IMR-90 (cell line): ENCODE measurements around the gene CD82. TPM values are rescaled to one million over a fixed set of nuclear protein-coding genes. Genes with fewer than 3 reads are reported as not detected.

Experiments
- ATAC-seq: fragments of 200-7000 bp; cut with Tn5 transposase; 2 replicates; pipeline ENCODE4 v1.9.1; 2020; ENCODE audit warnings: low read depth, mild to moderate bottlenecking, moderate library complexity
- BruUV-seq: library from RNA; stranded (reverse); fragments of 400-500 nt; replicated peaks from 2 replicates; lab custom pipeline; 2021; lab: Mats Ljungman, UMichigan
- CTCF ChIA-PET: fragments of 300-600 bp; formaldehyde crosslinking; extraction: SDS; loops from one replicate; lab custom pipeline; 2021; ENCODE audit warnings: antibody characterized with exemption; lab: Yijun Ruan, JAX
- POLR2A ChIA-PET: fragments of 300-600 bp; sonication (Branson Sonifier 250); formaldehyde crosslinking; loops from one replicate; lab custom pipeline; 2022; ENCODE audit warnings: antibody characterized with exemption; ENCODE audit not compliant: unreplicated experiment; lab: Charles Lee
- DNase-seq: peaks from one replicate; pipeline ENCODE4 v3.0.0; 2013
- H2AFZ ChIP-seq: replicated peaks from 2 replicates; pipeline ENCODE3; 2013; ENCODE audit warnings: low read length, mild to moderate bottlenecking; ENCODE audit not compliant: poor library complexity
- H2AK5ac ChIP-seq: 2 replicates; pipeline ENCODE4 v1.6.1; 2013; ENCODE audit warnings: low read depth, low read length, inconsistent platforms
- H2AK9ac ChIP-seq: replicated peaks from 2 replicates; pipeline ENCODE3; 2013; ENCODE audit warnings: mild to moderate bottlenecking, low read depth, low read length, moderate library complexity; ENCODE audit not compliant: poor library complexity
- H2BK120ac ChIP-seq: 2 replicates; pipeline ENCODE4 v1.6.1; 2013; ENCODE audit warnings: low read depth, low read length, inconsistent platforms
- H2BK15ac ChIP-seq: 3 replicates; pipeline ENCODE4 v1.6.1; 2013; ENCODE audit warnings: low read depth, low read length, inconsistent platforms
- H2BK20ac ChIP-seq: 2 replicates; pipeline ENCODE4 v1.6.1; 2013; ENCODE audit warnings: low read depth, mild to moderate bottlenecking, inconsistent platforms, low read length, moderate library complexity
- H2BK5ac ChIP-seq: 2 replicates; pipeline ENCODE4 v1.6.1; 2013; ENCODE audit warnings: mild to moderate bottlenecking, low read depth, low read length, inconsistent platforms; ENCODE audit not compliant: poor library complexity, severe bottlenecking
- H3K14ac ChIP-seq: replicated peaks from 2 replicates; pipeline ENCODE4 v1.6.1; 2013; ENCODE audit warnings: low read depth, low read length, inconsistent platforms
- H3K18ac ChIP-seq: 2 replicates; pipeline ENCODE4 v1.6.1; 2013; ENCODE audit warnings: low read depth, low read length, control low read depth
- H3K23ac ChIP-seq: 2 replicates; pipeline ENCODE4 v1.6.1; 2013; ENCODE audit warnings: low read depth, low read length, inconsistent platforms
- H3K27ac ChIP-seq: 2 replicates; pipeline ENCODE4 v1.5.1; 2013; ENCODE audit warnings: mild to moderate bottlenecking, control low read depth, low read length; ENCODE audit not compliant: insufficient read depth
- H3K27me3 ChIP-seq: 2 replicates; pipeline ENCODE4 v1.6.1; 2013; ENCODE audit warnings: low read length; ENCODE audit not compliant: control insufficient read depth, insufficient read depth
- H3K36me3 ChIP-seq: 2 replicates; pipeline ENCODE4 v1.6.1; 2013; ENCODE audit warnings: low read length, mixed read lengths; ENCODE audit not compliant: control insufficient read depth, insufficient read depth
- H3K4ac ChIP-seq: 2 replicates; pipeline ENCODE4 v1.6.1; 2013; ENCODE audit warnings: low read depth, low read length, inconsistent platforms
- H3K4me1 ChIP-seq: 2 replicates; pipeline ENCODE4 v1.6.1; 2013; ENCODE audit warnings: low read length, mixed read lengths; ENCODE audit not compliant: control insufficient read depth, insufficient read depth
- H3K4me2 ChIP-seq: 2 replicates; pipeline ENCODE4 v1.6.1; 2013; ENCODE audit warnings: low read depth, mild to moderate bottlenecking, control low read depth, low read length, moderate library complexity
- H3K4me3 ChIP-seq: 2 replicates; pipeline ENCODE4 v1.5.1; 2013; ENCODE audit warnings: low read depth, mild to moderate bottlenecking, control low read depth, low read length, moderate library complexity; ENCODE audit not compliant: insufficient read depth
- H3K56ac ChIP-seq: 2 replicates; pipeline ENCODE4 v1.6.1; 2013; ENCODE audit warnings: low read length, inconsistent platforms; ENCODE audit not compliant: insufficient read depth; ENCODE audit errors: extremely low read depth
- H3K79me1 ChIP-seq, 2 experiments: 2 replicates each; pipeline ENCODE4 v1.6.1; 2013; ENCODE audit warnings: low read length in 2 of 2, inconsistent platforms in 1 of 2, low read depth in 1 of 2
- H3K9ac ChIP-seq: 2 replicates; pipeline ENCODE4 v1.6.1; 2013; ENCODE audit warnings: low read depth, low read length, control low read depth
- H3K9me1 ChIP-seq: 2 replicates; pipeline ENCODE4 v1.6.1; 2013; ENCODE audit warnings: low read length, inconsistent platforms; ENCODE audit not compliant: insufficient read depth
- H3K9me3 ChIP-seq: 2 replicates; pipeline ENCODE4 v1.6.1; 2013; ENCODE audit warnings: low read length; ENCODE audit not compliant: control insufficient read depth, insufficient read depth
- H4K20me1 ChIP-seq: 2 replicates; pipeline ENCODE4 v1.6.1; 2013; ENCODE audit warnings: low read length, inconsistent platforms; ENCODE audit not compliant: insufficient read depth
- H4K5ac ChIP-seq: 2 replicates; pipeline ENCODE4 v1.6.1; 2013; ENCODE audit warnings: mild to moderate bottlenecking, low read depth, low read length, control low read depth
- H4K8ac ChIP-seq, 2 experiments: 2 replicates each; pipeline ENCODE4 v1.6.1; 2013; ENCODE audit warnings: low read depth in 2 of 2, low read length in 2 of 2, control low read depth in 1 of 2, inconsistent platforms in 1 of 2
- H4K91ac ChIP-seq: 2 replicates; pipeline ENCODE4 v1.6.1; 2013; ENCODE audit warnings: low read depth, low read length, inconsistent platforms; ENCODE audit not compliant: insufficient read depth
- BHLHE40 ChIP-seq: fragments of 150-350 bp; IDR thresholded peaks from 2 replicates; pipeline ENCODE4 v1.6.1; 2016; ENCODE audit warnings: mild to moderate bottlenecking, low read depth, low read length
- CEBPB ChIP-seq: IDR thresholded peaks from 2 replicates; pipeline ENCODE4 v1.6.1; 2012; ENCODE audit warnings: low read depth, low read length, improper control_type of control experiment
- CHD1 ChIP-seq: IDR thresholded peaks from 2 replicates; pipeline ENCODE4 v1.6.1; 2012; ENCODE audit warnings: low read depth, low read length, improper control_type of control experiment
- FOS ChIP-seq: fragments of 150-350 bp; IDR thresholded peaks from 2 replicates; pipeline ENCODE4 v1.6.1; 2016; ENCODE audit warnings: low read depth, low read length
- MAFK ChIP-seq: IDR thresholded peaks from 2 replicates; pipeline ENCODE4 v1.6.1; 2012; ENCODE audit warnings: low read depth, low read length, improper control_type of control experiment
- MAZ ChIP-seq: IDR thresholded peaks from 2 replicates; pipeline ENCODE4 v1.6.1; 2012; ENCODE audit warnings: low read depth, mild to moderate bottlenecking, low read length, improper control_type of control experiment, moderate library complexity, borderline replicate concordance
- MXI1 ChIP-seq: IDR thresholded peaks from 2 replicates; pipeline ENCODE4 v1.6.1; 2012; ENCODE audit warnings: low read depth, mild to moderate bottlenecking, low read length, moderate library complexity, borderline replicate concordance
- NFE2L2 ChIP-seq: fragments of 150-350 bp; IDR thresholded peaks from 2 replicates; pipeline ENCODE4 v1.6.1; 2016; ENCODE audit warnings: low read depth, mild to moderate bottlenecking, low read length
- POLR2A ChIP-seq: IDR thresholded peaks from 2 replicates; pipeline ENCODE4 v1.6.1; 2012; ENCODE audit warnings: mild to moderate bottlenecking, low read depth, low read length
- RAD21 ChIP-seq: IDR thresholded peaks from 2 replicates; pipeline ENCODE4 v1.6.1; 2012; ENCODE audit warnings: low read length, improper control_type of control experiment
- RCOR1 ChIP-seq: IDR thresholded peaks from 2 replicates; pipeline ENCODE4 v1.6.1; 2012; ENCODE audit warnings: mild to moderate bottlenecking, low read length, improper control_type of control experiment; ENCODE audit not compliant: insufficient replicate concordance
- RFX5 ChIP-seq: IDR thresholded peaks from 2 replicates; pipeline ENCODE4 v1.8.0; 2012; ENCODE audit warnings: low read depth, mild to moderate bottlenecking, low read length, moderate library complexity
- SMC3 ChIP-seq: fragments of 150-350 bp; IDR thresholded peaks from 2 replicates; pipeline ENCODE4 v1.6.1; 2016; ENCODE audit warnings: low read depth, mild to moderate bottlenecking, antibody characterized with exemption, low read length, moderate library complexity
- WGBS, 2 experiments: methylation state at CpG; one replicate each; pipeline versions ENCODE4 v1.1.5 to v1.1.7; 2013; ENCODE audit warnings: missing lambda C conversion rate in 2 of 2; ENCODE audit not compliant: insufficient read length in 1 of 2; ENCODE audit errors: extremely low coverage in 2 of 2; 5-methylcytosine and 5-hydroxymethylcytosine counted together
- dilution Hi-C: fragments of 300-500 bp; cut with HindIII; formaldehyde crosslinking; loops from one replicate; pipeline ENCODE4 v1.14.3; 2018; ENCODE audit warnings: low sequenced_read_pairs; ENCODE audit not compliant: unreplicated experiment
- in situ Hi-C: fragments of 300-500 bp; cut with MboI; formaldehyde crosslinking; loops from 3 replicates; pipeline ENCODE4 v1.14.3; 2019; ENCODE audit warnings: low sequenced_read_pairs, inconsistent platforms, mixed read lengths
- intact Hi-C: fragments of 100-400 bp; cut with micrococcal nuclease; formaldehyde crosslinking; loops from 2 replicates; pipeline ENCODE4 v1.10.0; 2022
- polyA plus RNA-seq, 3 experiments: library from polyadenylated mRNA; depleted of rRNA; stranded (reverse); fragments of >200 nt; gene quantifications; 2 replicates each; pipeline ENCODE4 v1.2.3, GENCODE V29; 2012; ENCODE audit warnings: low replicate concordance in 1 of 3
- total RNA-seq: library from RNA; depleted of rRNA; stranded (reverse); fragments of >200 nt; gene quantifications from 2 replicates; pipeline ENCODE4 v1.2.3, GENCODE V29; 2012
- TF ChIP-seq, protein P1 (sequence below): fragments of 150-350 bp; IDR thresholded peaks from 2 replicates; pipeline ENCODE4 v1.6.1; 2017; ENCODE audit warnings: mild to moderate bottlenecking, antibody characterized with exemption, low read length, low read depth
- TF ChIP-seq, protein P2 (sequence below): fragments of 150-350 bp; IDR thresholded peaks from 2 replicates; pipeline ENCODE4 v1.6.1; 2016; ENCODE audit warnings: low read depth, mild to moderate bottlenecking, low read length, moderate library complexity, borderline replicate concordance
- TF ChIP-seq, protein P3 (sequence below): conservative IDR thresholded peaks from 2 replicates; pipeline ENCODE4 v1.5.1; 2012; ENCODE audit warnings: mild to moderate bottlenecking, low read depth, low read length, improper control_type of control experiment

Gene CD82
- total and polyA plus RNA-seq, 2 of the 4 experiments (the other 2 are of a cell fraction) = 32.8 to 49.4 TPM

DNA sequence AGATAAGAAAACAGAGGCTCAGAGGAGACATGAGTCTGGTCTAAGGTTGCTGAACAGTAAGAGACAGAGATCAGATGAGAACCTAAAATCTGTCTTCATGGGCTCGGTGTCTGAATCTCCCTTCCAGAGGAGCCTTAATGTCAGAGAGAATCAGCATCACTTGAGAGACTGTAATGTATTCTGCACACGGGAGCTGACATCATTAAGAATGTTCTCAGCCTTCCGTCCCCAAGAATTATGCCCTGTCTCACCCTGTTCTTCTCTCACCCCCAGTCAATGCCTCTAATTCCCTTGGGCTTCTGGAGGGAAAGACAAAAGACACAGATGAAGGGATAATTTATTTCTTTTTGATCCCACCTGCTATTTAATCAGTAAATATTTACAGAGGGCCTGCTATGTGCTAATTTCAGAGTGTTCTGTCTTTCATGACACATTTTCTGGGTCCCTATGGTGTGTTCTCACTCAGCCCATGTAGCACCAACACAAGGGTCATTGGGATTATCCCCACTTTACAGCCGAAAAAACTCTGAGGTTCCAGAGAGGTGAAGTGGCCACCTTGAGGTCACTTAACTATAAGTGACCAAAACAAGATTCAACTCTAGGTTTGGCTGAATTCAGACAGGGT lies 61.8 kb downstream of the CD82 start:
- Histone ChIP-seq H3K56ac (no peak overlapping the region), H3K9me3 (0 out of 2 replicates have a peak, but pooled peaks cover 2% of the 10 kb centered on the region), H3K4me2 (no peak overlapping the region), H3K36me3 (no peaks in the 10 kb centered on the region), H3K27me3 (peaks cover 10% of the 10 kb centered on the region), H2AK5ac (no peak overlapping the region), H2BK5ac (no peak overlapping the region), H4K91ac (no peak overlapping the region), H2BK120ac (no peak overlapping the region), H3K4me1 (peaks cover 5% of the 10 kb centered on the region; the same call in 1 of the 2 replicates), H4K8ac (no peak overlapping the region), H3K9me1 (no peaks in the 10 kb centered on the region), H3K4ac (no peak overlapping the region), H4K5ac (no peak overlapping the region), H2BK15ac (no peak overlapping the region), H3K79me1 (no peaks in the 10 kb centered on the region), H3K9ac (no peak overlapping the region), H2AK9ac (no peak overlapping the region), H4K20me1 (0 out of 2 replicates have a peak, but pooled peaks cover 3% of the 10 kb centered on the region), H3K18ac (no peak overlapping the region), H2BK20ac (no peak overlapping the region), H2AFZ (no peak overlapping the region), H3K27ac (no peak overlapping the region), H3K4me3 (no peak overlapping the region), H3K14ac (no peak overlapping the region), H3K23ac (no peak overlapping the region)
- 60% methylated on average over 1 of the region's 4 CpGs; no CpG with 5 or more reads in 1 of the 2 experiments for WGBS, 2 experiments
- ChIA-PET CTCF (interaction anchor here (0.6 to 1.0 kb wide), 2 partner anchors 311 to 476 kb away, joined by 3 read pairs; no protein-coding TSS in a partner anchor), POLR2A (no interaction called here)
- ATAC-seq (no peak), DNase-seq (no peak)
- intact Hi-C loops (no loop called here), dilution Hi-C loops (no loop called here), in situ Hi-C loops (loop anchor here (5.0 kb wide), 1 partner anchor 85 kb away; no protein-coding TSS in a partner anchor)
- no peak for TF ChIP-seq MAZ
- no peak for TF ChIP-seq RAD21
- no peak for TF ChIP-seq SMC3
- no peak for TF ChIP-seq NFE2L2
- TF ChIP-seq CHD1 = no peak
- no peak for TF ChIP-seq BHLHE40
- no peak for TF ChIP-seq MAFK
- TF ChIP-seq, protein P1, sequence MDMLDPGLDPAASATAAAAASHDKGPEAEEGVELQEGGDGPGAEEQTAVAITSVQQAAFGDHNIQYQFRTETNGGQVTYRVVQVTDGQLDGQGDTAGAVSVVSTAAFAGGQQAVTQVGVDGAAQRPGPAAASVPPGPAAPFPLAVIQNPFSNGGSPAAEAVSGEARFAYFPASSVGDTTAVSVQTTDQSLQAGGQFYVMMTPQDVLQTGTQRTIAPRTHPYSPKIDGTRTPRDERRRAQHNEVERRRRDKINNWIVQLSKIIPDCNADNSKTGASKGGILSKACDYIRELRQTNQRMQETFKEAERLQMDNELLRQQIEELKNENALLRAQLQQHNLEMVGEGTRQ = no peak
- no peak for TF ChIP-seq CEBPB
- TF ChIP-seq POLR2A = no peak
- no peak for TF ChIP-seq RFX5
- TF ChIP-seq, protein P2, sequence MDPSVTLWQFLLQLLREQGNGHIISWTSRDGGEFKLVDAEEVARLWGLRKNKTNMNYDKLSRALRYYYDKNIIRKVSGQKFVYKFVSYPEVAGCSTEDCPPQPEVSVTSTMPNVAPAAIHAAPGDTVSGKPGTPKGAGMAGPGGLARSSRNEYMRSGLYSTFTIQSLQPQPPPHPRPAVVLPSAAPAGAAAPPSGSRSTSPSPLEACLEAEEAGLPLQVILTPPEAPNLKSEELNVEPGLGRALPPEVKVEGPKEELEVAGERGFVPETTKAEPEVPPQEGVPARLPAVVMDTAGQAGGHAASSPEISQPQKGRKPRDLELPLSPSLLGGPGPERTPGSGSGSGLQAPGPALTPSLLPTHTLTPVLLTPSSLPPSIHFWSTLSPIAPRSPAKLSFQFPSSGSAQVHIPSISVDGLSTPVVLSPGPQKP = no peak
- TF ChIP-seq FOS = no peak
- TF ChIP-seq, protein P3, sequence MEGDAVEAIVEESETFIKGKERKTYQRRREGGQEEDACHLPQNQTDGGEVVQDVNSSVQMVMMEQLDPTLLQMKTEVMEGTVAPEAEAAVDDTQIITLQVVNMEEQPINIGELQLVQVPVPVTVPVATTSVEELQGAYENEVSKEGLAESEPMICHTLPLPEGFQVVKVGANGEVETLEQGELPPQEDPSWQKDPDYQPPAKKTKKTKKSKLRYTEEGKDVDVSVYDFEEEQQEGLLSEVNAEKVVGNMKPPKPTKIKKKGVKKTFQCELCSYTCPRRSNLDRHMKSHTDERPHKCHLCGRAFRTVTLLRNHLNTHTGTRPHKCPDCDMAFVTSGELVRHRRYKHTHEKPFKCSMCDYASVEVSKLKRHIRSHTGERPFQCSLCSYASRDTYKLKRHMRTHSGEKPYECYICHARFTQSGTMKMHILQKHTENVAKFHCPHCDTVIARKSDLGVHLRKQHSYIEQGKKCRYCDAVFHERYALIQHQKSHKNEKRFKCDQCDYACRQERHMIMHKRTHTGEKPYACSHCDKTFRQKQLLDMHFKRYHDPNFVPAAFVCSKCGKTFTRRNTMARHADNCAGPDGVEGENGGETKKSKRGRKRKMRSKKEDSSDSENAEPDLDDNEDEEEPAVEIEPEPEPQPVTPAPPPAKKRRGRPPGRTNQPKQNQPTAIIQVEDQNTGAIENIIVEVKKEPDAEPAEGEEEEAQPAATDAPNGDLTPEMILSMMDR = no peak
- TF ChIP-seq RCOR1 = no peak
- TF ChIP-seq MXI1 = no peak
- no TSS peak for BruUV-seq
